Mesenchymal stem cell (in vitro differentiated cells and primary cell): ENCODE results near the gene LCP1.

Experiments
- DNase-seq: peaks from one replicate; pipeline ENCODE4 v3.0.0-alpha.2; 2013
- H2AFZ ChIP-seq: one replicate; pipeline ENCODE4 v1.6.1; 2013; ENCODE audit warnings: low read depth, mild to moderate bottlenecking, control low read depth, inconsistent platforms, low read length, moderate library complexity
- H2AK5ac ChIP-seq: 2 replicates; pipeline ENCODE4 v1.6.1; 2013; ENCODE audit warnings: low read length, moderate library complexity, mild to moderate bottlenecking, inconsistent platforms; ENCODE audit not compliant: severe bottlenecking
- H2BK120ac ChIP-seq: one replicate; pipeline ENCODE4 v1.6.1; 2013; ENCODE audit warnings: low read depth, mild to moderate bottlenecking, inconsistent platforms, low read length, moderate library complexity
- H2BK12ac ChIP-seq, 2 experiments: one replicate each; pipeline ENCODE4 v1.6.1; 2013; ENCODE audit warnings: inconsistent platforms in 2 of 2, low read length in 2 of 2, mild to moderate bottlenecking in 2 of 2, moderate library complexity in 2 of 2, control low read depth in 1 of 2
- H2BK15ac ChIP-seq: one replicate; pipeline ENCODE4 v1.6.1; 2013; ENCODE audit warnings: mild to moderate bottlenecking, low read depth, inconsistent platforms; ENCODE audit not compliant: poor library complexity, severe bottlenecking
- H2BK5ac ChIP-seq: 2 replicates; pipeline ENCODE4 v1.6.1; 2013; ENCODE audit warnings: low read depth, mild to moderate bottlenecking, low read length, control low read depth, inconsistent platforms; ENCODE audit not compliant: poor library complexity, severe bottlenecking
- H3K14ac ChIP-seq, 2 experiments: one replicate each; pipeline ENCODE4 v1.6.1; 2013; ENCODE audit warnings: inconsistent platforms in 2 of 2, low read length in 2 of 2, control low read depth in 1 of 2, mild to moderate bottlenecking in 1 of 2, moderate library complexity in 1 of 2
- H3K18ac ChIP-seq, 2 experiments: one replicate each; pipeline ENCODE4 v1.6.1; 2013; ENCODE audit warnings: inconsistent platforms in 2 of 2, low read length in 2 of 2, control low read depth in 1 of 2, low read depth in 1 of 2, mild to moderate bottlenecking in 1 of 2
- H3K23ac ChIP-seq, 2 experiments: one replicate each; pipeline ENCODE4 v1.6.1; 2013; ENCODE audit warnings: inconsistent platforms in 2 of 2, low read length in 2 of 2, mild to moderate bottlenecking in 2 of 2, moderate library complexity in 2 of 2, control low read depth in 1 of 2
- H3K27ac ChIP-seq: 2 replicates; pipeline ENCODE4 v1.5.1; 2013; ENCODE audit warnings: mild to moderate bottlenecking, moderate library complexity, low read length, control low read depth, inconsistent platforms; ENCODE audit not compliant: poor library complexity, severe bottlenecking
- H3K27me3 ChIP-seq, 2 experiments: 2 replicates each; pipeline versions ENCODE4 v1.6.1 to v1.7.0; 2013; ENCODE audit warnings: low read length in 2 of 2, mild to moderate bottlenecking in 2 of 2, moderate library complexity in 2 of 2, control low read depth in 1 of 2, inconsistent platforms in 1 of 2; ENCODE audit not compliant: control insufficient read depth in 1 of 2, insufficient read depth in 1 of 2
- H3K36me3 ChIP-seq, 2 experiments: 2 replicates each; pipeline versions ENCODE4 v1.6.1 to v1.7.0; 2013; ENCODE audit warnings: low read length in 2 of 2, control low read depth in 1 of 2, inconsistent platforms in 1 of 2, low read depth in 1 of 2, mild to moderate bottlenecking in 1 of 2; ENCODE audit not compliant: insufficient read depth in 2 of 2, control insufficient read depth in 1 of 2
- H3K4ac ChIP-seq, 2 experiments: one replicate each; pipeline ENCODE4 v1.6.1; 2013; ENCODE audit warnings: inconsistent platforms in 2 of 2, low read length in 2 of 2, mild to moderate bottlenecking in 2 of 2, moderate library complexity in 2 of 2, control low read depth in 1 of 2, low read depth in 1 of 2
- H3K4me1 ChIP-seq: 2 replicates; pipeline ENCODE4 v1.6.1; 2013; ENCODE audit warnings: low read depth, low read length, control low read depth; ENCODE audit not compliant: control insufficient read depth, insufficient read depth
- H3K4me2 ChIP-seq: 2 replicates; pipeline ENCODE4 v1.6.1; 2013; ENCODE audit warnings: low read length, mild to moderate bottlenecking, inconsistent platforms; ENCODE audit not compliant: poor library complexity, severe bottlenecking
- H3K4me3 ChIP-seq, 2 experiments: 2 replicates each; pipeline versions ENCODE4 v1.5.1 to v1.7.0; 2013; ENCODE audit warnings: low read length in 2 of 2, mild to moderate bottlenecking in 2 of 2, control low read depth in 1 of 2, low read depth in 1 of 2; ENCODE audit not compliant: insufficient read depth in 1 of 2
- H3K79me1 ChIP-seq: replicated peaks from 2 replicates; pipeline ENCODE4 v1.6.1; 2013; ENCODE audit warnings: mild to moderate bottlenecking, control low read depth, low read length, inconsistent platforms; ENCODE audit not compliant: poor library complexity, severe bottlenecking
- H3K9ac ChIP-seq: 2 replicates; pipeline ENCODE4 v1.7.0; 2013; ENCODE audit warnings: mild to moderate bottlenecking, low read length, moderate library complexity
- H3K9me3 ChIP-seq: 2 replicates; pipeline ENCODE4 v1.7.0; 2013; ENCODE audit warnings: mild to moderate bottlenecking, low read length; ENCODE audit not compliant: control insufficient read depth
- H4K8ac ChIP-seq: one replicate; pipeline ENCODE4 v1.6.1; 2013; ENCODE audit warnings: inconsistent platforms, mild to moderate bottlenecking, low read length, moderate library complexity
- H4K91ac ChIP-seq: one replicate; pipeline ENCODE4 v1.6.1; 2013; ENCODE audit warnings: mild to moderate bottlenecking, low read length, inconsistent platforms
- WGBS: methylation state at CpG from one replicate; pipeline ENCODE4 v1.1.7; 2013; ENCODE audit warnings: mixed read lengths; 5-methylcytosine and 5-hydroxymethylcytosine counted together

Gene LCP1

GRCh38 chr13:46097015-46097414 lies 85.0 kb downstream of the LCP1 start:
- no peaks in the 10 kb centered on the region for H3K9me3 ChIP-seq
- DNase-seq = peak; percentile 14
- H3K9ac ChIP-seq = no peak overlapping the region
- H4K8ac ChIP-seq = no peak overlapping the region
- no peak overlapping the region for H2BK12ac ChIP-seq
- H2BK5ac ChIP-seq = no peak overlapping the region
- H3K14ac ChIP-seq = peak overlapping the region in 1 of 2 experiments; percentile 35
- no peak overlapping the region for H3K23ac ChIP-seq
- no peak overlapping the region for H3K4me2 ChIP-seq
- no peak overlapping the region for H3K4me3 ChIP-seq
- H3K36me3 ChIP-seq = no peaks in the 10 kb centered on the region
- H3K18ac ChIP-seq = no peak overlapping the region
- H3K4me1 ChIP-seq = peaks cover 5% of the 10 kb centered on the region
- no peak overlapping the region for H2BK15ac ChIP-seq
- 72% methylated on average over 3 of the region's 3 CpGs for WGBS
- H3K79me1 ChIP-seq = no peaks in the 10 kb centered on the region
- H2AK5ac ChIP-seq = no peak overlapping the region
- H3K4ac ChIP-seq = no peak overlapping the region
- H3K27me3 ChIP-seq = peaks cover 0 to 7% of the 10 kb centered on the region in 2 experiments
- no peak overlapping the region for H2BK120ac ChIP-seq
- H4K91ac ChIP-seq = no peak overlapping the region
- no peak overlapping the region for H3K27ac ChIP-seq
- no peak overlapping the region for H2AFZ ChIP-seq

- Histone ChIP-seq H2AFZ (no peak overlapping the region), H3K9me3 (no peaks in the 10 kb centered on the region), H2BK5ac (no peak overlapping the region), H2AK5ac (no peak overlapping the region), H3K14ac (no peak overlapping the region), H3K4me2 (no peak overlapping the region), H2BK15ac (no peak overlapping the region), H3K4me1 (peaks cover 4% of the 10 kb centered on the region), H3K18ac (no peak overlapping the region), H3K27me3 (peaks cover 0 to 7% of the 10 kb centered on the region in 2 experiments), H4K8ac (no peak overlapping the region), H3K23ac (no peak overlapping the region), H2BK120ac (no peak overlapping the region), H3K4me3 (no peak overlapping the region), H3K4ac (no peak overlapping the region), H3K9ac (no peak overlapping the region), H3K27ac (no peak overlapping the region), H2BK12ac (no peak overlapping the region), H4K91ac (no peak overlapping the region), H3K79me1 (no peaks in the 10 kb centered on the region), H3K36me3 (no peaks in the 10 kb centered on the region)
- 92% methylated on average over 3 of the region's 3 CpGs for WGBS
- DNase-seq = no peak
Observed at GRCh38 chr13:46094478-46094877, 87.5 kb downstream of the LCP1 start.

GRCh38 chr13:46088821-46089562 lies 93.0 kb downstream of the LCP1 start:
- Histone ChIP-seq H2BK12ac (no peak overlapping the region), H3K27me3 (no peaks in the 10 kb centered on the region), H3K14ac (no peak overlapping the region), H2AFZ (no peak overlapping the region), H3K4me3 (no peak overlapping the region), H3K79me1 (no peaks in the 10 kb centered on the region), H3K4me2 (no peak overlapping the region), H2BK5ac (no peak overlapping the region), H3K4me1 (no peaks in the 10 kb centered on the region), H3K23ac (no peak overlapping the region), H3K18ac (no peak overlapping the region), H2BK120ac (no peak overlapping the region), H3K27ac (no peak overlapping the region), H3K36me3 (no peaks in the 10 kb centered on the region), H3K9ac (no peak overlapping the region), H2BK15ac (no peak overlapping the region), H4K8ac (no peak overlapping the region), H4K91ac (no peak overlapping the region), H2AK5ac (no peak overlapping the region), H3K9me3 (no peaks in the 10 kb centered on the region), H3K4ac (no peak overlapping the region)
- WGBS = 62% methylated on average over 4 of the region's 5 CpGs
- DNase-seq = no peak

- H2BK12ac ChIP-seq = no peak overlapping the region
- no peak overlapping the region for H3K23ac ChIP-seq
- H3K4ac ChIP-seq = no peak overlapping the region
- no peak overlapping the region for H3K4me3 ChIP-seq
- no peak for DNase-seq
- no peak overlapping the region for H3K9ac ChIP-seq
- no peaks in the 10 kb centered on the region for H3K4me1 ChIP-seq
- H2AFZ ChIP-seq = no peak overlapping the region
- H3K9me3 ChIP-seq = no peaks in the 10 kb centered on the region
- no peak overlapping the region for H3K14ac ChIP-seq
- no peak overlapping the region for H4K8ac ChIP-seq
- no peak overlapping the region for H4K91ac ChIP-seq
- H3K27me3 ChIP-seq = no peaks in the 10 kb centered on the region
- no peak overlapping the region for H2BK120ac ChIP-seq
- no peaks in the 10 kb centered on the region for H3K36me3 ChIP-seq
- no peak overlapping the region for H3K18ac ChIP-seq
- H2BK15ac ChIP-seq = no peak overlapping the region
- no peak overlapping the region for H3K27ac ChIP-seq
- no peak overlapping the region for H2AK5ac ChIP-seq
- H2BK5ac ChIP-seq = no peak overlapping the region
- no peaks in the 10 kb centered on the region for H3K79me1 ChIP-seq
- no peak overlapping the region for H3K4me2 ChIP-seq
Observed at GRCh38 chr13:46087481-46087880, 94.5 kb downstream of the LCP1 start.
